Measurements from ENCODE around the gene EEF1AKMT1.

EEF1AKMT1 gene

DNA sequence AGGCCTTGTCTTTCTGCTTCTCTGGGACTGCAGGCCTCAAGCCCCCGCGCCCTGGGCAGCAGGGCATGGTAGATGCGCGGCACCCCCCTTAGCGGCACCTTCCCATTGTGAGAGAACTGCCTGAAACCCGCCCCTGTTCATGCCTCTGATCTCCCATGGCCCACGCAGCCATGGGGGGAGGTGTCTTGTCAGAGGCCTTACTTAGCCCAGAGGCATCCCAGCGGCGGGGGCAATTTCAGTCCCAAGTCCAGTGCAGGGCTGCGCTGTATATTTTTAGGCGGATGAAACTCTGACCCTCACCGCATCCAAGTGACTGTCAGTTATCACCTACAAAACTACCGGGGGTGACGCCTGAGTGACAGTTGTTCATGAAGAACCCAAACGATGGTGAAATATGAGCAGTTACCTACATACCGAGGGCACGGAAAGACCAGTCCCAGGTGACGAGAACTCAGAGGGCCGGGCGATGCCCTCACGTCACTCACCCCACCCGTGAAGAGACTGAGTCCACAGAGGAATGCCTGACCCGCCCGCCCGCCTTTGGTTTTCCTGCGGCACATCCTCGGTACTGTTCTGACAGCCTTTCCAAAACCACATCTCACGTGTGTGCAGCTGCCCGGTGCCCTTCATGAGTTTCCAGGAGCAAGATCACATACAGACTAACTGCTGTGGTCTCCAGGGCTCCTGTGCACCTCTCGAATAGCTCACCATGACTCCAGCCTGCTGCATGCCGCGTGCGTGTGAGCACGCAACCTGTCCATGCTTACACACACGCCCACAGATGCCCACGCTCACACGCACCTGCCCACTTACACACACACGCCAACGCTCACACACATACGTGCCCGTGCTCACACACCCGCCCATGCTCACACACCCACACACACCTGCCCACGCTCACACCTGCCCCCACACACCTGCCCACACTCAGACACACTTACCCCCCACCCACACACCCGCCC lies 55.9 kb downstream of the EEF1AKMT1 start:
- DNase-seq = no peak

DNA sequence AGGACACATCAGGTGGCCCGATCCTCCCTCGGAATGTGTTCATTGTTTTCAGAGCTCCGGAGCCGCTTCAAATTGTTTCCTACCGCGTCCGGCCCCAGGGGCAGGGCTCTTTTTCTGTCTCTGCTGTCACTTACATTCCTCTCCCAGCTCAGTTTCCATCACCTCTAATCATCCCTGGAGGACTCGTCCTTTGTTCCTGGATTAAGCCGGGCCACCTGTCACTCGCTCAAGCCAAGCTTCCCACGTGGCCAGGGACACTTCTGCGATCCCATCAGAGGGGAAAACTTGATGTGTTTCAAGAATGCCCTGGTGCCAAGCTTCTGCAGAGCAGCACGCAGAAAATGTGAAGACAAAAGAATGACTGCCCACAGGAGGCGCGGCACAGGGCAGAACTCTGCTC lies 56.8 kb downstream of the EEF1AKMT1 start:
- DNase-seq = no peak

DNA sequence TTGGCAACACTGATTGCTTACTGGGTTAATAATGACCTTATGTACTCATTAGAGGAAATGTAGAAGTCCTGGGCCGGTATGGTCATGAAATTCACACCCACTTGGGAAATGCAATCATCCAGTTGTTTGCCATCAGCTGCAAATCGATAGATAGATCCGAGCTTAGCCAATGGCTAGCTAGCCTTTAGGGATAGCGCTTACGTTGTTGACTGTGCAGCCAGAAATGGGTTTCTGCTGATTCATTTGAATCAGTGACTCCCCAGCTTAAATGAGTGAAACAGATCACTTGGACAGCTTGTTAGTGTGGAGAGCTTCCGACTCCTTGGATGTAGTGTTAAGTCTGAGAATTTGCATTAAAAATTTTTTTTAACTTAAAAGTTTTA lies 58.4 kb downstream of the EEF1AKMT1 start:
- no peak for DNase-seq

DNA sequence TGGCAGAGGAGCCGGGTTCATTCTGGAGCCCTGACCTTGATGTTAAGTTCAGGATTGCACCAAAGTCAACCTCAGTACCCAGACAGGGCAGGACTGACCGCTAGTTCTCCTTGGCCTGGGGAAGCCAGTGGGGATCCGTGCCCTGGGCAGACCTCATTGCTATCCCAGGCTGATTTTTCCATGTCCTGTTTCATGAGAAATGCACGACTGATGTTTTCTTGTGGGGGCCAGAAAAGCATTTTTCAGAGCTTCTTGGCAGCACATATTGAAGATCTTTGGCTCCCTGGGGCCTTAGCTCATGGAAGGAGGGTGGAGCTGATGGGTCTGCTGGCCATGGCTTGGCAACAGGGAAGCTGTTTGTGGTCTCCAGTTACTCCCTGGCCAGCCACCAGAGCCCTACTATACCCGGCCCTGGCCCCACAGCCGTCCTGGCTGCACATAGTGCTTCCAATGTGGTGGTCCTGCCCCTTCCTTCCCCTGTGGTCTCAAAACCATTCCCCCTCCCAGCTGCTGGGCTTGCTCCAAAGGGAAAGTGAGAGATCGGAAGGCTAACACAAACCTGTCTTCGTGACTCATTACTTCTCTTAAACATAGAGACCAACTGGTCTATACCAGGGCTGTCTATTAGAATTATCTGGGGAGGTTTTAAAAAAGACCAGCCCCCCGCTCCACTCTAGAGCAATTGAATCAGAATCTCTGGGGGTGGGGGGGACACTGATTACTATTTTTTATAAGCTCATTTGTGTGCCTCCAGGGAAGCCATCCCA lies 59.0 kb downstream of the EEF1AKMT1 start:
- DNase-seq = no peak

DNA sequence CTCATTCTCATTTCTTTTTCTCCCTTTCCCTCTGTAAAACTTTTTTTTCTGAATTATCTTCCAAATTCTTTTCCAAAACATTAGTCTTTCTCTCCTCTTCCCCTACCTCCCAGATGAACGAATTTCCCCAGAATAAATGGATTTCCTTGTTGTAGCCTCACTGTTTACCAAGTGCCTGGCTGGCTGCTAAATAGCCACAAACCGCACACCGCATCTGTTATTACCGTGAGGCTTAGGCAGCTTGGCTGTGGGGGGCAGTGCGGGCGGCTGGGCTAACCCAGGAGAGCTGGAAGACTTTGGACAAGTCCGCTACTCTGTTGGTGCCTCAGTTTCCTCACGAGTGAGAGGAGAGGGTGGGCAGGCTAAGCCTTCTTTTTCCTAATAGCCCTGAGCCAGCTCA lies 59.6 kb downstream of the EEF1AKMT1 start:
- no peak for DNase-seq

DNA sequence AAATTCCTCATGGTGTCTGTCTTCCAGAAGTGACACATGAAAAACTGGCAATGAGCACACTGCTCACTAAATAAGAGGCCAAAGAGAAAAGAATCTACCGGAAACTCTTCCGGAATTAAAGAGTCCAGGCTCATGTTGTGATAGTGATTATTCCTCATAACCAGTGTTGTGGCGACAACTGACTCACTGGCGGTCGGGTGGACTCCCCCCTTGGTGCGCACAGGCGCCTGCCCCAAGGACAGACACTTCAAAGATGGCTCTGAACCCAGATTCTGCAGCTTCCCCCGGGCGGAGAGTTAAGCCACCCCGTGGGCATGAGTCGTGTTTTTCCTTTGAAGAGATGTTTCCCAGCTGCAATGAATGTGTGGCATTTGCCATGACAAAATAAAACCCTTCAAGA lies 60.0 kb downstream of the EEF1AKMT1 start:
- DNase-seq = no peak

DNA sequence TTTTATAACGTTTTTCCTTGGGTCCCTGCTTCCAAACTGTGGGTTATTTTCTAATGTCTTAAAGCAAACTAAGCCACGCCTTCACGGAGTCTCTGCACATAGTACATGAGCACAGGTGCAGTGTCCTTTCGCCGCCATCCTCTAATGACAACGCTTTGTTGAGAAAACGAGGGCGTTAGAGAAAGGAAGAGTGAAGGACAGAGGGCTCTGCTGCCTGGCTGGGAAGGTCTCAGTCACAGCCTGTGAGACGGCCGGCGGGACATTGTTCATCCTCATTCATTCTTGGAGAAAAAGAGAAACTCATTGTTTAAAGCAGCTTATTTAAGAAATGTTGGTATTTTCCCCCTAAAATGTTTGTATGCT lies 60.8 kb downstream of the EEF1AKMT1 start:
- no peak for DNase-seq

DNA sequence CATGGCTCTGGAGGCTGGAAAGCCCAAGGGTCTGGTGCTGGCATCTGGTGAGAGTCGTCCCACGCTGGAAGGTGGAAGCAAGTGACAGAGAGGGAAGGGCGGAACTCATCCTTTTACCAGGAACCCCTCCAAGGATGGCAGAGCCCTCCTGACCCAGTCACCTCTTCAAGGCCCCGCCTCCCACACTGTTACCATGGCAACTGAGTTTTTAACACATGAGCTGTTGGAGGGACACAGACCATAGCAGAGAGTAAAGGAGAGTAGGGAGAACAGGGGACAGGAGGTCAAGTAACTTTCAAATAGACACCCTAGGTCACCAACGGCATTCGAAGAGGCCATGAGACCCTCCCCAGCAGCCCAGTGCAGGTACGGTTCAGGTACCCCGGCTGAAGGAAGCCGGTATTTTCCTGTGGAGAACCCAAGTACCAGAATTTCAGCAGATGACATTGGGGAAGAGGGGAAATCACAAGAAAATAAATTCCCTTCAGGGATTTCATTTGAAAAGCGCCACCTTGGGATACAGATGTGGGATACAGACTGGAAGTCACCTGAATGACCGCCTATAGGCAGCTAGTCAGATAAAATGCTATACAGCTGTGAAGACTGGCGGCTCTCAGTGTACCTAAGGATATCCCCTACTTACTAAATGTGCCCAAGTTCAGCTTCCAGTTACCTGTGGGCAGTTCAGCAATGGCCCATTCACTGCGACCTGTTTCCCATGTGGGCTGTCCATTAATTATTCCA lies 62.3 kb downstream of the EEF1AKMT1 start:
- no peak for DNase-seq

DNA sequence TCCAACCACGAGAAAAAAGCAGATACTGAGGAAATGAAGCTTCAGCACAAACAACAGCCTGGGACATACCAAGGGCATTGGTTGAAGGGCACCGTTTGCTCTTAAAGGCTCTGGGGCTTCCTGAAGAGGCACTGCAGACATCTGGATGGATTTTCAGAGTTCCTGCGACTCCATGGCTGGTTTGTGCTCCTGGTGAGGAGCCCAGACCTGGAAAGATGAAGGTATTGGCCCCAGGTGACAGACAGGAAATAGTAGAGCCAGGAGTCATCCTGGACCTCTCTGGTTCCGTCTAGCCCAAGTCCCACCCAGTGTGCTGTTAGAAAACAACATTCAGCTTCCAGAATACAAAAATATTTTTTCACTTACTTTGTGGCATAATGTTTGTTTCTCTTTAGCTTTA lies 64.0 kb downstream of the EEF1AKMT1 start:
- no peak for DNase-seq

DNA sequence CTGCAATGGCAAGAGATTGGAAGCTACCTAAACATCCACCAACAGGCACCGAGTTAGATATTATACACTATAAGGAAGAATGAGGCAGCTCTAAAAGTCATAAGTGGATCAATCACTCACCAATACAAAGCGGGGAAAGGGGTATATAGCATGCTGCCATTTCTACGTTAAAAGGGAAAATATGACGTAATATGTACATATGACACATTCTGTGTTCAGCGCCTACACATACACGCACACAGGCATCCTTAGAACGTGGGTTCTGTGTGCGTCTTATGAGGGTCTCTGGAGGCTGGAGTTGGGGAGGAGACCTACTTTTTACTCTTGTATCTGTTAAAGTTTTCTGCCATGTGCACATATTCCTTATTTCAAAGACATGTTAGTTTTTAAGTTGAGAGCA lies 64.4 kb downstream of the EEF1AKMT1 start:
- no peak for DNase-seq

DNA sequence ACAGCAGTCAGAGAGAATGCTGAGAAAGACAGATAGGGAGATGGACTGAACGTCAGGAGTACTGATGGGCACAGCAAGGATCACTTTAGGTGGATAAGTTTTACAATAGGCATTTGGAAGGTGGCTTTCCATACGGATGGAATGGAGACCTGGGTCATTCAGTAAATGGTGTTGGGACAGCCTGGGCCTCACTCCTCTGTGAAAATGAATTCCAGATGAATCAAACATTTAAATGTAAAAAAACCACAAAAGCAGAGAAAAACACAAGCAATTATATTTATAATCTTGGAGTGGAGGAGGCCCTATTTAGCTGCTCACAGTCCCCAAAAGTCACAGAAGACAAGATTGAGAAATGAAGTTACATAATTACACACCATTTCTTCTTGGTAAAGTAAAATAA lies 65.5 kb downstream of the EEF1AKMT1 start:
- DNase-seq = no peak

DNA sequence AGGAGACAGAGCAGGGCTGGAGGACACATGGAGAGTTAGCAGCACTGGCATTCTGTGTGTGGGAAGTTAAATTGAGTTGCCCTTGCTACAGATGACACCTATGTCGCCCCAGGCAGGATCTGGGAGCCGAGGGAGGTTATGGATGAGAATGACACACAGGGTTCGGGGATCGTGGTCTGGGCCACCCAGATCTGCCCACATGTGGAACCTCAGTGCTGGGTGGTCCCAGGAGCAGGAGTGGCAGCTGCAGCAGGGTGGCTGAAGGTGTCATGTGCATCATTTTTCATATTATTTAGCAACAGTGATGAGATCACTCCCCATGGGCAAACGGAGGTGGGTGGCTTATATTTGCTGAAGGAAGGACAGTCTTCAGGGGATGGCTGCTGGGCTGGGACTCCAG lies 67.1 kb downstream of the EEF1AKMT1 start:
- no peak for DNase-seq

DNA sequence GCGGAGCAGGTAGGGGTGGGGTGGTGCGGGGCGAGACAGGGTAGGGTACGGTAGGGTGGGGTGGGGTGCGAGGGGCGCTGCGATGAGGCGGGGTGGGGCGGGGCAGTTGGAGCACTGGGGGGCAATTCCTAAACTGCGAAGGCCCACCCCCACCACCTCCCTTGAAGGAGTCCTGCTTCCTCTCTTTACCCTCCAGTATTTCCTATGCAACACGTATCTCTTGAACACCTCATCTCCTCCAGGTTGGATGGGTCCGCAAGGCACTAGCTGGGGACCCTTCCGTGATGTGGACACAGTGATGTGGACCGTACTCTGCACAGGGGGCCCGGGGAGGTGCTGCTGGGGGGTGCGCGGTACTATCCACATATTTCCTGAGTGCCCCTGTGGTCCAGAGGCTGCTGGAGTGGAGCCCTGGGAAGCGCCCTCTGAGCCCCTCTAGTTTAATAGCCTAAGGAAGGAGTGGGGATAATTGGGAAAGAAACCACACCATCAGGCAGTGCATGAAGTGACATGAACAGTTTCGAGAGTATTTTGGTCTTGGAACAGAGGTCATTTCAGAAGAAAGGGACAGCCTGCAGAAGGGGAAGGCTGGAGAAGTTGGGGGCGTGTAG lies 69.2 kb downstream of the EEF1AKMT1 start:
- no peak for DNase-seq

DNA sequence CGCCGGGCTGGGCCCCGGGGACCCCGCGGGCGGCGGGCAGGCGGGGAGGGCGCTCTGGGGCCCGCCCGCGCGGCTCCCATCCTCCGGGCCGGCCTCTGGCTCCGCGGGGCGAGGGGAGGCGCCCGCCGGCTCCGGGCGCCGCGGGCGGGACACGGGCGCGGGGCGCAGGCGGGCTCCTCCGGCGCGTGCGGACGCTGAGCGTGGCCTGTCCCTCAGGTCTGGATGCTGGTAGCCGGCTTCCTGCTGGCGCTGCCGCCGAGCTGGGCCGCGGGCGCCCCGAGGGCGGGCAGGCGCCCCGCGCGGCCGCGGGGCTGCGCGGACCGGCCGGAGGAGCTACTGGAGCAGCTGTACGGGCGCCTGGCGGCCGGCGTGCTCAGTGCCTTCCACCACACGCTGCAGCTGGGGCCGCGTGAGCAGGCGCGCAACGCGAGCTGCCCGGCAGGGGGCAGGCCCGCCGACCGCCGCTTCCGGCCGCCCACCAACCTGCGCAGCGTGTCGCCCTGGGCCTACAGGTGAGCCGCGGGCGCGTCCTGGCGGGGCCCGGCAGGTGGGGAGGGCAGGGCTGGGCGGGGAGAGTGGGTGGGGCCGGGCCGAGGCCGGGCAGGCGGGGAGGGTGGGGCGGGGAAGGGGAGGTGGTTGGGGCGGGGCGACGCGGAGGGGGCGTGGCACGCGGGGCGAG lies 69.8 kb downstream of the EEF1AKMT1 start:
- peak; percentile 20 for DNase-seq

DNA sequence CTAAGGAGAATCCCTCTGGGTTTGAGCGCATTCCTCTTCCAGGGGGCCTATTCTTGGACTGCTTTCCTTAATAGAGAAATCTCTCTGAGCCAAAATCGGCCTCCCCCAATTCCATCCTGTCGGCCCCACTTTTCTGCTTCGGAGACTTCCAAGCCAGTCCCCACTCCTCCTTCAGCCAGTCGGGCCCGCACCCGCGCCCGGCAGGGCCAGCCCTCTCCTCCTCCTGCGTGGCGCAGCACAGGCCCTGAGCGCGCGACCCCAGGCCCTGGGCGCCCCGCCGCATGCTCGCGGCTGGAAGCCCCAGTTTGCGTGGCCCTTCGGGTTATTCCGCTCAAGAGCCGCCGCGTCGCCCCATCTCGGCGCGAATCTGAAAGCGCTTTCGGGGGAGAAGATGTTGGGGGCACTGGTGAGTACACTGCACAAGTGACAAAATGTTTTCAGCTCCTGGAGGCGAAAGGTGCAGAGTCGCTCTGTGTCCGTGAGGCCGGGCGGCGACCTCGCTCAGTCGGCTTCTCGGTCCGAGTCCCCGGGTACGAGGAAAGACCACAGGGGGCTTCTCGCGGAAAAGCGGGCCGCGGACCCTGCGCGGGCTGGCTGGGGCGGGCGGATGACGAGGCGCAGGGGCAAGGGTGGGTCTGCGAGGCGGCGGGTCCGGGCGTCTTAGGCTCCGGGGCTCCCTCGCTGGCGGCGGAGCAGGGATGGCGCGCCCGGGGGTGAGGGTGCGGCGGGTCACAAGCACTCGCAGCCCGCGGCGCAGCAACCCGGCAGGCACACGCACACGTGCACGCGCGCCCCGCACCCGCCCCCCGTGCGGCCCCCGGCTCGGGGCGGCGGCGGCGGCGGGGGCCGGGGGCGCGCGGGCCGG lies 70.6 kb downstream of the EEF1AKMT1 start, which contains the start of gene IL17D:
TSS of gene IL17D (plus strand) at position 785 of the 865 bp plus-strand sequence. CDS start 303 bp downstream, outside the sequence.
- DNase-seq = no peak

DNA sequence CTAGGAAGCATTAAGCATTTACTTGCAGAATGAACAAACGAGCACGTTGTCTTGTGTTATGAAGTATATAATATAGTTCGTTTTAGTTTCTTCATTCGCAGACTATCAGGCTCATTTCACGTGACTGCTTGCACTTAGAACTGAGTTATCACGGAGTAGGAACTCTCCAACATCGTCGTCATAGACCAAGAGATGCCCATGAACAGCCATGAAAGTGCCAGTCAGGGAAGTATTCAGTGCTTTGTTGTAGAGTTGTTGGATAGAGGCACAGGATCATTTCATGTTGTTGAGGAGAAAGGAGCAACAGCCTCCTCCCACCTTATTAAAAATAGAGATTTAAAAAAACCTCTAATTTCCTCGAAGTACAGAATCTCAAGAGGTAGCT lies 71.2 kb downstream of the EEF1AKMT1 start:
- no peak for DNase-seq

DNA sequence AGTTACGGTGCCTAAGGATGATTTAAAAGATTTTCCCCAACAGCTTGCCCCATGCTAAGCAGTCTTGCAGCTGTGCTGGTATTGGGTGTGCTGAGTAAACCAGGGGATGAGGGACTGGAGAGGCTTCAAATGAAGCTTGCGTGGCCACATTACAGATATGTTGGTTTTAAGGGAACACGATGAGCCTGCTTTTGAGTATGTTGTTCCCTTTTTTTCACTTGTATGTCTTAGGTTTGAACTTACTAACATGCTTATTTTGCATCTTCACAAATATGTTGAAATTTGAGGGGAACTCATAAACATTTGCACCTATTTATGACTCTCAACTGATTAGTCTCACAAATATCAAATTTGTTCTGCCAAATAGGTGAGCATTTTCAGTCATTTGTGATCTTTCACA lies 72.3 kb downstream of the EEF1AKMT1 start:
- DNase-seq = no peak

DNA sequence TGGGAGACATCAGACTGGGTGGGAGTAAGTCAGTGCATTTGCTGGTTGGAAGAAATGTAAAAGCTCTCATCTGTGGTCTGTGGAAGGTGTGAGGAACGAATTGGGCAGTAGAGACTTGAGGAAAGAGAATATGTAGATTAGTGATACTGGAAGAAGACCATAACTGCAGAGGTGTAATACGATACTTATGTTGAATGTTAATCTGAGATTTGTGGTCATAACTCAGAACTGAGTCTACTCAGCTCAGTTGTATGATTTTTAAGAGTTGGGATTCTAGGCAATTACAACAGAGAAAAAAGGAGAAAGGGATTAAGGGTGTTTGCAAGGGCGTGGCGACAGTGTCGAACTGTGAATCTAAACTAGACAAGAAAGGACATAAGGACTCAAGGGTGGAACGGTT lies 73.5 kb downstream of the EEF1AKMT1 start:
- no peak for DNase-seq

DNA sequence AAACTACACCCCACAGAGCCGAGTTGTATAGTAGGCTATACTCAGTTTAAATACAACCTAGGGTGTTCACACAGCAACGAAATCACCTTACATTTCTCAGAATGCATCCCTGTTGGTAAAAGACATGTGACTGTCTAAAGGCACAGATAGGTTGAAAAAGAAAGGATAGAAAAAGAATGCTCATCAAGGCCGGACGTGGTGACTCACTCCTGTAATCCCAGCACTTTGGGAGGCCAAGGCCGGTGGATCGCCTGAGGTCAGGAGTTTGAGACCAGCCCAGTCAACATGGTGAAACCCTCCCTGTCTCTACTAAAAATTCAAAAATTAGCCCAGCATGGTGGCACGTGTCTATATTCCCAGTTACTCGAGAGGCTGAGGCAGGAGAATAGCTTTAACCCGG lies 74.0 kb downstream of the EEF1AKMT1 start:
- no peak for DNase-seq

DNA sequence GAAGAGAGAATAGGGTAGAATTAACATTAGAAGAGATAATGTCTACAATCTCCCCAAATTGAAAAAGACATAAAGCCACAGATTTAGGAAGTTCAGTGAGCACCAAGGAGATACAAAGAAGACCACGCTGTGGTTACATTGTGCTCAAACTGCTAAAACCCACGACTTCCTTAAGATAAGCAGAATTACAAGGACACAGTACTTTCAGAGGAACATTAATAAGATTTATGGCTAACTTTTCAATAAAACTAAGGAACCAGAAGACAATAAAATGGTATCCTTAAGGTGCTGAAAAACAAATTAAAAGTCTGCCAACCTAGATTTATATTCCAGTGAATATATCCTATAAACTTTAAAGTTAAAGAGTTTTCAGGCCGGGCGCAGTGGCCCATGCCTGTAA lies 77.7 kb downstream of the EEF1AKMT1 start:
- DNase-seq = no peak

DNA sequence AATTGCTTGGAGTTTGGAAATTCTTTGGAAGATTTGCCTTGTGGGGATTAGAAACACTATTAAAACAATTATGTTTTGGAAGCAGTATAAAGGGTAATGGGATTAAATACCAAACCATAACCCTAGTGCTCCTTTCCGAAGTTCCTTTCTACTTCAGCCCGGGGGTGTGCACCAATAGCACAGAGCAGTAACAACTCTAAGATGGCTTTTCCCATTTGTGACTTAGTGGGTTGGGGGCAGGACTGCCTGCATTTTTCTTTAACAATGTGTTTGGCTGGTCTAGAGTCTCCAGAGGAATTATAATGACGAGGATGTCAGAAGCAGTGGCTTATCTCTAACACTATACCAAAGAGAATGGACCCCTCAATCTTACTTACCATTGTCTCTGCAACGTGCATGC lies 82.1 kb downstream of the EEF1AKMT1 start:
- no peak for DNase-seq
